OCI-LY3 (cell line): ENCODE data around the gene DCUN1D2.

Source experiments
- CTCF ChIP-seq: fragments of 200-600, 300-600 bp; sonication (generic); IDR thresholded peaks from 2 replicates; pipeline ENCODE4 v1.5.1; 2014; ENCODE audit warnings: antibody characterized with exemption, low read length, low read depth
- EZH2phosphoT487 ChIP-seq: fragments of 200-600 bp; shearing (Covaris generic); IDR thresholded peaks from 2 replicates; pipeline ENCODE4 v1.6.1; 2018; ENCODE audit warnings: antibody characterized with exemption, mixed run types, low read depth

- TF ChIP-seq EZH2phosphoT487 (no peak), CTCF (no peak)
Observed at GRCh38 chr13:113407103-113407530, 83.4 kb downstream of the DCUN1D2 start.
